ENCODE measurements around the gene ERLEC1.
"Not testable (repeated sequence)": the region's sequence is repeated elsewhere in the genome, so short reads cannot be mapped to it uniquely, and the experiment has no call there.

Gene ERLEC1

DNA sequence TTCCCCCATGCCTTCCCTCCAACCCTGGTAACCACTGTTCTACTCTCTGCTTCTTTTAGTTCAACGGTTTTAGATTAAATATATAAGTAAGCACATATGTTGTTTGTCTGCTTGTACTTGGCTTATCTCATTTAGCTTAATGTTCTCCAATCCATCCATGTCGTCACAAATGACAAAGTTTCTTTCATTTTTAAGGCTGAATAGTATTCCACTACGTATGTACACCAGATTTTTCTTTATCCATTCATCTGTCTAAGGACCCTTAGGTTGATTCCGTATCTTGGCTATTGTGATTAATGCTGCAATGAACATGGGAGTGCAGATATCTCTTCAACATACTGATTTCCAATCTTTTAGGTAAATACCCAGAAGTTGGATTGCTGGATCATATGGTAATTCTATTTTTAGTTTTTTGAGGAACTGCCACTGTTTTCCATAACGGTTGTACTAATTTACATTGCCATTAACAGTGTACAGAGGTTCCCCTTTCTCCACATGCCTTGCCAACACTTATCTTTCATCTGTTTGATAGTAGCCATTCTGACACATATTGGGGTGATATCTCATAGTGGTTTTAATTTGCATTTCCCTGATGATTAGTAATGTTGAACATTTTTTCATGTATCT, 8.2 kb upstream of the ERLEC1 start:
- no peak for DNase-seq (ENCODE audit: insufficient read length, low spot score)
- peak; percentile 28 for FAIRE-seq

- DNase-seq (ENCODE audit: insufficient read length, low spot score) (no peak), FAIRE-seq (no peak)
Measured at GRCh38 chr2:53780056-53780455, 6.8 kb upstream of the ERLEC1 start.

GRCh38 chr2:53782676-53783075, 4.2 kb upstream of the ERLEC1 start:
- FAIRE-seq: no peak

GRCh38 chr2:53784436-53784835, 2.4 kb upstream of the ERLEC1 start:
- FAIRE-seq (no peak), DNase-seq (ENCODE audit: insufficient read length, low spot score) (no peak)

More at GRCh38 chr2:53782676-53783075, 4.2 kb upstream of the ERLEC1 start:
- DNase-seq (ENCODE audit: insufficient read length, low spot score): no peak

GRCh38 chr2:53785366-53785765, 1.5 kb upstream of the ERLEC1 start:
- FAIRE-seq (no peak), DNase-seq (ENCODE audit: insufficient read length, low spot score) (no peak)

DNA sequence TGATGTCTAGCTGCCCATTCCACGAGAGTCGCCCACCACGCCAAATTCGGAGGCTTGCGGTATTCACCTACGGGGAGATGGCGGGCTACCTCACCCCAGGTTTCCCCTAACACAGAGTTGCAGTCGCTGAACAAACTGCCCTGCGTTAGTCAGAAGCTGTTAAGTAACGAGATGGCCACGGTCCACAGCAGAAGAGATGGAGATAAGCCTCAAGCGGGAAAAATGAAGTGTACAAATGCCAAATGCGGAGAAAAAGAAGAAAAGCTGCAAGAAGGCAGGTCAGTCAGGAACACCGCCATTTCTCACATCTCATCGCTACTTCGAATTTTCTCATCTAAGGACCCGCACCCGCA, 516 bp upstream of the ERLEC1 start:
- DNase-seq (ENCODE audit: insufficient read length, low spot score) (no peak), FAIRE-seq (no peak)

- FAIRE-seq (peak; percentile 61), DNase-seq (ENCODE audit: insufficient read length, low spot score) (no peak)
Measured at GRCh38 chr2:53787614-53788289, 908 bp downstream of the ERLEC1 start.

DNA sequence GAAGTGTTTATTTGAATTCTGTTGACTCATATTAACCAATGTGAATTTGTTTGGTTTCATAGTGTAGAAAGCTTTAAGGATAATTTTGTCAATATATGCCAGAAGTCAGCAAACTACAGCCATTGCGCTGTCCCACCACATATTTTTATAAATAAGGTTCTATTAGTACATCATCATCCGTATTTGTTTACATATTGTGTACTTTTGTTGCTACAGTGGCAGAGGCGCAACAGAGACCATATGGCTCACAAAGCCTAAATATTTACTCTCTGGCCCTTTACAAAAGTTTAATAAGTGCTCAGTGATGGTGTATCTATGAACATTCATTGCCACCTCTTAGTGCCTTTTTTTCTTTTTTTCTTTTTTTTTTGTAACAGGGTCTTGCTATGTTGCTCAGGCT, 6.4 kb downstream of the ERLEC1 start:
- DNase-seq (ENCODE audit: insufficient read length, low spot score) (no peak), FAIRE-seq (no peak)

GRCh38 chr2:53793821-53794220, 7.0 kb downstream of the ERLEC1 start:
- FAIRE-seq (no peak), DNase-seq (ENCODE audit: insufficient read length, low spot score) (no peak)

GRCh38 chr2:53801547-53801946, 14.7 kb downstream of the ERLEC1 start:
- FAIRE-seq: no peak
- DNase-seq (ENCODE audit: insufficient read length, low spot score): no peak

- FAIRE-seq: no peak
Measured at GRCh38 chr2:53802617-53803151, 15.8 kb downstream of the ERLEC1 start.

DNA sequence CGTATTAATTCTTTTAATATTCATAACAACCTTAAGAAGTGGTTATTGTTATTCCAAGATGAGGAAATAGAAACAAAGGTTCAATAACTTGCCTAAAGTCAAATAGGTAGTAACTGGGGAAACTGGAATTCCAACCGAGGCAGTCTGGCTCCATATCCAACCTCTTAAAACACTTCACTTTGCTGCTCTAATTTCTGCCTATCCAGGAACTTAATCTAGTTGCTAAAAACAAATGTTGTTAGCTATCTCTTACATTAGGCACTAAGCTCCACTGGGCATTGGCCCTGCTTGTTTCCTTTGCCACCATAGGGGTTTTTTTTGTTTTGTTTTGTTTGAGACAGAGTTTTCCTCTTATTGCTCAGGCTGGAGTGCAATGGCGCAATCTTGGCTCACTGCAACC, 24.8 kb downstream of the ERLEC1 start:
- no peak for FAIRE-seq
- no peak for DNase-seq (ENCODE audit: insufficient read length, low spot score)

More at GRCh38 chr2:53802617-53803151, 15.8 kb downstream of the ERLEC1 start:
- DNase-seq (ENCODE audit: insufficient read length, low spot score): no peak

GRCh38 chr2:53813151-53813550, 26.3 kb downstream of the ERLEC1 start:
- DNase-seq (ENCODE audit: insufficient read length, low spot score) (no peak), FAIRE-seq (no peak)

DNA sequence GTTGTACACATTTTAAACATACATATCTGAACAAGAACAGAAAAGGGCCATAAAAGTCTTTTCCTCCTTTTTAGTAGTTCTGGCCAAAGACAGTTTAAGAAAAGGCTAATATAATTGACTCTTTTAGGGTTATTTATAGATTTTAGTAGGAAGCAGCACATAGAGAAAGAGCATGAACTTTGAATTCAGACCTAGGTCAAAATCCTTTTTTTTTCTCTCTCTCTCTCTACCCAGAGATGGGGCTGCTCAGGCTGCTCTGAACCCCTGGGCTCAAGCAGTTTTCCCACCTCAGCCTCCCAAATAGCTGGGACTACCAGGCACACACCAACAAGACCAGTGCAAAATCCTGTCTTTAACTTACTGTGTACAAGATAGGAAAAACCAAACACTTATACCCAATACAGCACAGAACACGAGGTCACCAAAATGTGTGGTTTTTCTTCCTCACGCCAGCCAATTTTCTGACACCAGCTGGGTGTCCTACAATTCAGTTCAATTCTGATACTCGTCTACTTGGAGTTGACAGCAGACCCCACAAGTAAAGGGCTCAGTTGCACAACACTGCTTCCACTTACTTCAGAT, 32.1 kb downstream of the ERLEC1 start:
- DNase-seq (ENCODE audit: insufficient read length, low spot score): no peak
- FAIRE-seq: no peak

DNA sequence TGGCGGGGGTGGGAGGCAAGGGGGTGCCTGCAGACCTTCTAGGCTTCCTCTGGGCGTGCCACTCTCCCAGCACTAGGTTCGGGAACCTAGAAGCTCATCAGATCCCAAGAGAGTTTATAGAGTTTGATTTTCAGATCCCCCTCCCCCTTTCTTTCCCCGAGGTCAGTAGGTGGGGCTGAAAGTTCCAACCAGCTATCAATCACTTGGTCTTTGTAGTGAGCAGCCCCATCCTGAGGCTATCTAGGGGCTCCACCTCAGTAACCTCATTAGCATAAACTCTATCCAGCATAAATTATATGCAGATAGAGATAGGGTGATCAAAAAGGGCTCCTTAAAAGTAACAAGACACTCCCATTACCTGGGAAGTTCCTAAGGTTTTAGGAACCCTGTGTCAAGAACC, 32.8 kb downstream of the ERLEC1 start:
- no peak for FAIRE-seq

GRCh38 chr2:53820048-53820447, 33.2 kb downstream of the ERLEC1 start:
- FAIRE-seq: no peak
- no peak for DNase-seq (ENCODE audit: insufficient read length, low spot score)

More for the DNA sequence above, 32.8 kb downstream of the ERLEC1 start:
- DNase-seq (ENCODE audit: insufficient read length, low spot score): no peak

DNA sequence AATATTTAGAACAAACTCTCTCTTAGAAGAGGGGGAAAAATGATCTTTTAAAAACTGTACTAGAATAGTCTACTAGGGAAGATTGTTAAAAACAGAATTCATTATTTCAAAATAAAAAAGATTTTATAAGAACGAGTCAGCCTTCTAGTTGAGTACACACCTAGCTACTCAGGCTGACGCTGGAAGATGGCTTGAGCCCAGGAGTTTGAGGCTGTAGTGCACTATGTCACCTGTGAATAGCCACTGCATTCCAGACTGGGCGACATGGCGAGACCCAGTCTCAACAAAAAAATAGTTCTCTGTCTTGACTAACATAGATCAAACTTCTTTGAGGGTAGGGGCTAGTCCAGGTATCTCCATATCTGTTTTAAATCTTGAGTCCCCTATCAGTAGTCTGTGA, 33.9 kb downstream of the ERLEC1 start:
- DNase-seq (ENCODE audit: insufficient read length, low spot score) (no peak), FAIRE-seq (no peak)

GRCh38 chr2:53821810-53822209, 35.0 kb downstream of the ERLEC1 start:
- no peak for DNase-seq (ENCODE audit: insufficient read length, low spot score)
- no peak for FAIRE-seq

- not testable (repeated sequence) for DNase-seq (ENCODE audit: insufficient read length, low spot score); FAIRE-seq
Measured at GRCh38 chr2:53823639-53824038, 36.8 kb downstream of the ERLEC1 start.

GRCh38 chr2:53826030-53826410, 39.2 kb downstream of the ERLEC1 start:
- FAIRE-seq (no peak), DNase-seq (ENCODE audit: insufficient read length, low spot score) (no peak)

DNA sequence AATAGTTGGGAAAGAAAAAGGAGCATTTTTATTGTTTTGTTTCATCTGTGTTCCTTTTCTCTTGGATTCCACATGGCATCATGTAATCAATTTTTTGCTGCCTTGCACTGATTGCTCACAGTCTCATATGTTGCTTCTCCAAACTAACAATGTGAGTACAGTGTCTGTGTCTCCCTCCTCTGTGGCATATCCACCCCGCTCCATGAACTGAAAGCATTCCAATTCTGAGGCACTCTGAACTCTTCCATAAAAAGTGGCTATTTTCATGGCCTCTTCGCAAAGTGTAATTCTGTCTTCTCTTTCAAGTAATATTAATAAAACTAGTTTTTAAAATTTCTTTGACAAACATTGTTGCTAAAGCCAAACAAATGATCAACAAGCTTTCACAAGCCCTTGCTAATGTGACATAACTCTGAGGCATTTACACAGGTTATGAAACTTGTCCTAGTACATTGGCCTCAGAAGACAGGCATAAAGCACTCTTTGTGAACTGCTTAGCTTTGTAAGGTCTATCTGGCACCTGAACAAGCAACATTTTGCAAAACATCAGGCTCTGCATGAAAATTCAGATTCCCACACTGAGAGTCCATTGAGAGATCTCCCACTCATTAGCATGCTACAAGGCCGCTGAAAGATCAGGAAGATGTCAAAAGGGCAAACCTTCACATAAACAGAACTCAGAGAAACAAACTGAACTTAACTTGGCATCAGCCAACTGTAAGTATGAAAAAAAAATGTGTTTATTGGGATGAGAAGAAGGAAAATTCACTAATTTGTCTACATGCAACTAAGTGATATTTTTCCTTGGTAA, 39.9 kb downstream of the ERLEC1 start:
- DNase-seq (ENCODE audit: insufficient read length, low spot score): no peak

More for the DNA sequence above, 39.9 kb downstream of the ERLEC1 start:
- FAIRE-seq: no peak
